Middle frontal gyrus (tissue), 1 donor: ENCODE data around the gene MTR.
"Not testable (repeated sequence)": the region's sequence is repeated elsewhere in the genome, so short reads cannot be mapped to it uniquely, and the experiment has no call there.

Source experiments
- DNase-seq: peaks from one replicate; pipeline ENCODE4 v3.0.0-alpha.2; 2015; ENCODE audit warnings: low spot score; ENCODE audit errors: extremely low spot score

Gene MTR

GRCh38 chr1:236895665-236896387 is 100.7 kb downstream of the MTR start:
- no peak for DNase-seq

GRCh38 chr1:236896716-236897115 is 101.6 kb downstream of the MTR start:
- DNase-seq, result no peak

- DNase-seq, result no peak
Observed at GRCh38 chr1:236904892-236905741, 110.0 kb downstream of the MTR start.

- DNase-seq, result no peak
Observed at GRCh38 chr1:236907205-236907604, 112.1 kb downstream of the MTR start.

- no peak for DNase-seq
Observed at GRCh38 chr1:236908669-236909068, 113.6 kb downstream of the MTR start.

- DNase-seq, result not testable (repeated sequence)
Observed at GRCh38 chr1:236911047-236911446, 116.0 kb downstream of the MTR start.

GRCh38 chr1:236913371-236914037 is 118.4 kb downstream of the MTR start:
- DNase-seq, result no peak

GRCh38 chr1:236914375-236914774 is 119.3 kb downstream of the MTR start:
- no peak for DNase-seq

- DNase-seq, result no peak
Observed at GRCh38 chr1:236916131-236916800, 121.2 kb downstream of the MTR start.

- no peak for DNase-seq
Observed at GRCh38 chr1:236917448-236917847, 122.4 kb downstream of the MTR start.

GRCh38 chr1:236920286-236920894 is 125.3 kb downstream of the MTR start:
- no peak for DNase-seq

- no peak for DNase-seq
Observed at GRCh38 chr1:236921610-236922009, 126.5 kb downstream of the MTR start.

- no peak for DNase-seq
Observed at GRCh38 chr1:236922190-236922589, 127.1 kb downstream of the MTR start.

GRCh38 chr1:236925386-236925785 is 130.3 kb downstream of the MTR start:
- no peak for DNase-seq

- no peak for DNase-seq
Observed at GRCh38 chr1:236930503-236930902, 135.4 kb downstream of the MTR start.

- peak; percentile 46 for DNase-seq
Observed at GRCh38 chr1:236938760-236939159, 143.7 kb downstream of the MTR start.

- no peak for DNase-seq
Observed at GRCh38 chr1:236942431-236942830, 147.3 kb downstream of the MTR start.

- no peak for DNase-seq
Observed at GRCh38 chr1:236944556-236944955, 149.5 kb downstream of the MTR start.

- DNase-seq, result no peak
Observed at GRCh38 chr1:236945002-236945401, 149.9 kb downstream of the MTR start.

GRCh38 chr1:236947794-236948193 is 152.7 kb downstream of the MTR start:
- no peak for DNase-seq

- DNase-seq, result no peak
Observed at GRCh38 chr1:236948381-236948780, 153.3 kb downstream of the MTR start.
